GM19395 (cell line): ENCODE measurements around the gene NDUFA1.
"Not testable (repeated sequence)": the region's sequence is repeated elsewhere in the genome, so short reads cannot be mapped to it uniquely, and the experiment has no call there.

ENCODE experiments used
- ATAC-seq: cut with Tn5 transposase; IDR thresholded peaks from one replicate; pipeline ENCODE4 v1.9.1; 2021; ENCODE audit warnings: mild to moderate bottlenecking, moderate library complexity; ENCODE audit not compliant: unreplicated experiment

The NDUFA1 gene

GRCh38 chrX:119871599-119872395 is at the start of gene NDUFA1, which contains the start of gene RNF113A:
TSS of gene NDUFA1 (plus strand) at chrX:119871832. CDS start at chrX:119871912, 80 bp downstream.
TSS of gene RNF113A (minus strand) at chrX:119871733. CDS start at chrX:119871613, 120 bp downstream.
- peak; percentile 84 for ATAC-seq

- ATAC-seq: not testable (repeated sequence)
These were observed 47.4 kb upstream of the NDUFA1 start for GRCh38 chrX:119824221-119824620.

GRCh38 chrX:119826399-119826959 is 45.2 kb upstream of the NDUFA1 start:
- no peak for ATAC-seq

- no peak for ATAC-seq
These were observed 43.2 kb upstream of the NDUFA1 start for GRCh38 chrX:119828446-119828845.

- no peak for ATAC-seq
These were observed 37.7 kb upstream of the NDUFA1 start for GRCh38 chrX:119833905-119834304.

- ATAC-seq: peak; percentile 97
These were observed 19.0 kb upstream of the NDUFA1 start, which contains the start of gene UPF3B for GRCh38 chrX:119852382-119853353. TSS of gene UPF3B (minus strand) at chrX:119852963. CDS start at chrX:119852928, 35 bp downstream.

GRCh38 chrX:119853444-119853843 is 18.2 kb upstream of the NDUFA1 start:
- no peak for ATAC-seq

GRCh38 chrX:119870626-119871131 is 953 bp upstream of the NDUFA1 start:
- no peak for ATAC-seq

GRCh38 chrX:119871245-119871598 is 410 bp upstream of the NDUFA1 start:
- ATAC-seq: peak; percentile 53

- no peak for ATAC-seq
These were observed 7.1 kb downstream of the NDUFA1 start for GRCh38 chrX:119878740-119879139.

- no peak for ATAC-seq
These were observed 8.4 kb downstream of the NDUFA1 start for GRCh38 chrX:119880076-119880475.

GRCh38 chrX:119880552-119881437 is 9.2 kb downstream of the NDUFA1 start:
- peak; percentile 92 for ATAC-seq

GRCh38 chrX:119885554-119886428 is 14.2 kb downstream of the NDUFA1 start:
- no peak for ATAC-seq

- ATAC-seq: peak; percentile 81
These were observed 16.2 kb downstream of the NDUFA1 start for GRCh38 chrX:119887721-119888425.

- not testable (repeated sequence) for ATAC-seq
These were observed 19.0 kb downstream of the NDUFA1 start for GRCh38 chrX:119890626-119891025.

- ATAC-seq: not testable (repeated sequence)
These were observed 20.5 kb downstream of the NDUFA1 start for GRCh38 chrX:119891961-119892692.

GRCh38 chrX:119895843-119896326 is 24.3 kb downstream of the NDUFA1 start, which contains the start of gene AKAP14:
TSS of gene AKAP14 (plus strand) at chrX:119895893. CDS start at chrX:119903224, 7,331 bp downstream.
- ATAC-seq: no peak
